Fibroblast of lung (primary cell): ENCODE data around the gene ZBTB14.

Experiments
- EZH2 ChIP-seq: IDR thresholded peaks from 2 replicates; pipeline ENCODE4 v1.5.1; 2012; ENCODE audit warnings: low read length, control low read depth, mild to moderate bottlenecking; ENCODE audit errors: missing control alignments
- TF ChIP-seq, protein P1 (sequence below), 2 donors: IDR thresholded peaks in 1 of 2; conservative IDR thresholded peaks in 1 of 2; 1 replicate in 1 of 2; 2 replicates in 1 of 2; pipeline ENCODE4 v1.5.1; 2011 to 2012; ENCODE audit warnings: low read length in 2 of 2, control low read depth in 1 of 2, inconsistent platforms in 1 of 2, low read depth in 1 of 2, mild to moderate bottlenecking in 1 of 2

DNA sequence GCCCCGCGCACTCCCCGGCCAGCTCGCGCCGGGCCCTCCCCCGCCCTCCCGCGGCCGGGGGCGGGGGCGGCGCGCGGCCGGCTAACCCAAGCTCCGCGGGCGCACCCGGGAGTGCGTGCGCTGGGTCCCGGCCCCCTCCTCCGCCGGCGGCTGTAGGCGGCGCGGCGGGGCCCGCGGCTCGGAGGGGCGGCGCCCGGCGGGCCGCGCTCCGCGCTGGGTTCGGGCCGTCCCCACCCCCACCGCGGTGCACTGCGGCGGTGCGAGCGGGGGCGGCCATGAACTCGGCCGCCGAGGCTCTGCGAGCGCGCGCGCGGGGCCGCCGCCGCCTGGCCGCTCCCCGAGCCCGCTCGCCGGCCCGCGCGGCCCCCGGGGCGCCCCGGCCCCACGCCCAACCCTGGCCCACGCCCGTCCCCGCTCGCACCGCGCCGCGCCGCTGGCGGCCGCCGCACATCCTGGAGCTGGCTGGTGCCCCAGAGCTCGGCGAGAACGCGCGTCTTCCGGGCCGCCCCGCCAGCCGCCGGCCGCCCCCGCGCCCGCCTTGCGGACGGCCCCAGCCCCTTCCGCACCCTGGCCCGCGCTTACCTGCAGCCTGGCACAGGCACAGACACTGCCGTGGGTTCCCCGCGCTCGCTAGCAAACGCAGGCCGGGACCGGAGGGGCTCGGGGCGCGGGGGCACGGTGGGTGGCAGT, at the start of gene ZBTB14:
- no peak for TF ChIP-seq EZH2
- TF ChIP-seq, protein P1, sequence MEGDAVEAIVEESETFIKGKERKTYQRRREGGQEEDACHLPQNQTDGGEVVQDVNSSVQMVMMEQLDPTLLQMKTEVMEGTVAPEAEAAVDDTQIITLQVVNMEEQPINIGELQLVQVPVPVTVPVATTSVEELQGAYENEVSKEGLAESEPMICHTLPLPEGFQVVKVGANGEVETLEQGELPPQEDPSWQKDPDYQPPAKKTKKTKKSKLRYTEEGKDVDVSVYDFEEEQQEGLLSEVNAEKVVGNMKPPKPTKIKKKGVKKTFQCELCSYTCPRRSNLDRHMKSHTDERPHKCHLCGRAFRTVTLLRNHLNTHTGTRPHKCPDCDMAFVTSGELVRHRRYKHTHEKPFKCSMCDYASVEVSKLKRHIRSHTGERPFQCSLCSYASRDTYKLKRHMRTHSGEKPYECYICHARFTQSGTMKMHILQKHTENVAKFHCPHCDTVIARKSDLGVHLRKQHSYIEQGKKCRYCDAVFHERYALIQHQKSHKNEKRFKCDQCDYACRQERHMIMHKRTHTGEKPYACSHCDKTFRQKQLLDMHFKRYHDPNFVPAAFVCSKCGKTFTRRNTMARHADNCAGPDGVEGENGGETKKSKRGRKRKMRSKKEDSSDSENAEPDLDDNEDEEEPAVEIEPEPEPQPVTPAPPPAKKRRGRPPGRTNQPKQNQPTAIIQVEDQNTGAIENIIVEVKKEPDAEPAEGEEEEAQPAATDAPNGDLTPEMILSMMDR (conservative IDR thresholded peaks at IDR 0.05 in 1 of 2, IDR thresholded peaks at IDR 0.05 in 1 of 2; ENCODE audit: low read depth in 1 of 2, low read length in 2 of 2) = no peak
